22Rv1 (cell line): ENCODE results near the gene ITSN2.

Source experiments
- ZFX ChIP-seq: fragments of 450-650 bp; IDR thresholded peaks from 2 replicates; pipeline ENCODE4 v1.6.1; 2017; ENCODE audit warnings: antibody characterized with exemption, borderline replicate concordance
- TF ChIP-seq, protein P1 (sequence below): fragments of 450-650 bp; IDR thresholded peaks from 2 replicates; pipeline ENCODE4 v1.5.1; 2017; ENCODE audit warnings: mild to moderate bottlenecking

DNA sequence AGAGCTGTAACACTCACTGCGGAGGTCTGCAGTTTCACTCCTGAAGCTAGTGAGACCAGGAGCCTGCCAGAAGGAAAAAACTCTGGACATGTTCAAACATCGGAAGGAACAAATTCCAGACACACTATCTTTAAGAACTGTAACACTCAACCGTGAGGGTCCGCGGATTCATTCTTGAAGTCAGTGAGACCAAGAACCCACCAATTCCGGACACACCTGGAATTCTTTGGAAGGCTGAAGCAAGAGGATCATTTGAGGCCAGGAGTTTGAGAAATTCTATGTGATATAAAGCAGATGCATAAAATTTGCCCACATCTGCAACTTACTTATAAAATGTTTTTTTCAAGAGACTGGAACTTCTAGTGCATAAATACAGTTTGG, 43.5 kb upstream of the ITSN2 start:
- TF ChIP-seq, protein P1, sequence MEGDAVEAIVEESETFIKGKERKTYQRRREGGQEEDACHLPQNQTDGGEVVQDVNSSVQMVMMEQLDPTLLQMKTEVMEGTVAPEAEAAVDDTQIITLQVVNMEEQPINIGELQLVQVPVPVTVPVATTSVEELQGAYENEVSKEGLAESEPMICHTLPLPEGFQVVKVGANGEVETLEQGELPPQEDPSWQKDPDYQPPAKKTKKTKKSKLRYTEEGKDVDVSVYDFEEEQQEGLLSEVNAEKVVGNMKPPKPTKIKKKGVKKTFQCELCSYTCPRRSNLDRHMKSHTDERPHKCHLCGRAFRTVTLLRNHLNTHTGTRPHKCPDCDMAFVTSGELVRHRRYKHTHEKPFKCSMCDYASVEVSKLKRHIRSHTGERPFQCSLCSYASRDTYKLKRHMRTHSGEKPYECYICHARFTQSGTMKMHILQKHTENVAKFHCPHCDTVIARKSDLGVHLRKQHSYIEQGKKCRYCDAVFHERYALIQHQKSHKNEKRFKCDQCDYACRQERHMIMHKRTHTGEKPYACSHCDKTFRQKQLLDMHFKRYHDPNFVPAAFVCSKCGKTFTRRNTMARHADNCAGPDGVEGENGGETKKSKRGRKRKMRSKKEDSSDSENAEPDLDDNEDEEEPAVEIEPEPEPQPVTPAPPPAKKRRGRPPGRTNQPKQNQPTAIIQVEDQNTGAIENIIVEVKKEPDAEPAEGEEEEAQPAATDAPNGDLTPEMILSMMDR = no peak
- no peak for TF ChIP-seq ZFX
